Activated CD8-positive, alpha-beta T cell treated with anti-CD3 and anti-CD28 coated beads for 36 hours (primary cell): ENCODE results near the gene TELO2. TPM values are rescaled to one million over a fixed set of nuclear protein-coding genes. Genes with fewer than 3 reads are reported as not detected.

ENCODE experiments used
- ATAC-seq: fragments of 200-7000 bp; cut with Tn5 transposase; one replicate; pipeline ENCODE4 v1.10.0; 2021; ENCODE audit warnings: mild to moderate bottlenecking, moderate library complexity
- CTCF ChIA-PET: fragments of 350-600 bp; sonication (Branson Sonifier 250); formaldehyde crosslinking; loops from one replicate; lab custom pipeline; 2021; ENCODE audit warnings: antibody characterized with exemption; lab: Charles Lee
- POLR2A ChIA-PET: fragments of 350-600 bp; sonication (Branson Sonifier 250); formaldehyde crosslinking; loops from one replicate; lab custom pipeline; 2021; ENCODE audit warnings: antibody characterized with exemption; lab: Charles Lee
- DNase-seq: peaks from one replicate; pipeline ENCODE4 v3.0.0-alpha.2; 2020
- H3K27ac Mint-ChIP-seq: one replicate; pipeline ENCODE4 v1.8.0; 2021; ENCODE audit warnings: mild to moderate bottlenecking, mixed read lengths
- H3K27me3 Mint-ChIP-seq: one replicate; pipeline ENCODE4 v1.8.0; 2021; ENCODE audit warnings: mixed read lengths
- H3K36me3 Mint-ChIP-seq: one replicate; pipeline ENCODE4 v1.8.0; 2021; ENCODE audit warnings: low read depth, mixed read lengths
- H3K4me1 Mint-ChIP-seq: one replicate; pipeline ENCODE4 v1.8.0; 2021; ENCODE audit warnings: low read depth, mixed read lengths
- H3K4me3 Mint-ChIP-seq: one replicate; pipeline ENCODE4 v1.8.0; 2021; ENCODE audit warnings: mild to moderate bottlenecking, moderate library complexity, mixed read lengths
- H3K9me3 Mint-ChIP-seq: one replicate; pipeline ENCODE4 v1.8.0; 2021; ENCODE audit warnings: mixed read lengths
- CTCF ChIP-seq: fragments of 200-600 bp; IDR thresholded peaks from one replicate; pipeline ENCODE4 v1.8.0; 2022; ENCODE audit warnings: antibody characterized with exemption, mild to moderate bottlenecking
- intact Hi-C: fragments of 100-400 bp; cut with micrococcal nuclease; formaldehyde crosslinking; loops from one replicate; pipeline ENCODE4 v1.10.0; 2022
- total RNA-seq, 2 experiments: library from RNA; stranded (reverse); gene quantifications; one replicate each; pipeline ENCODE4 v1.2.3, GENCODE V29; 2021

TELO2 gene
- total RNA-seq, 2 experiments from 2014 or later = 59.1 to 62.1 TPM

GRCh38 chr16:1525871-1526607, 32.9 kb downstream of the TELO2 start:
- Mint-ChIP-seq H3K4me1 (peaks cover 21% of the 10 kb centered on the region), H3K27me3 (no peaks in the 10 kb centered on the region), H3K36me3 (no peaks in the 10 kb centered on the region), H3K9me3 (no peaks in the 10 kb centered on the region), H3K4me3 (peak overlapping the region; percentile 72), H3K27ac (peak overlapping the region; percentile 78)
- POLR2A ChIA-PET = interaction anchor here (0.5 to 1.8 kb wide), 6 partner anchors 8 to 207 kb away, joined by 3 to 8 read pairs (median 4); partner anchors contain the start of genes IFT140, TELO2 and TMEM204
- peak; percentile 57 for ATAC-seq
- DNase-seq = peak; percentile 37
- intact Hi-C loops = no loop called here
- TF ChIP-seq CTCF = no peak
- CTCF ChIA-PET = no interaction called here

- H3K4me1 Mint-ChIP-seq = peaks cover 21% of the 10 kb centered on the region
- H3K9me3 Mint-ChIP-seq = no peaks in the 10 kb centered on the region
- DNase-seq (peak; percentile 36), ATAC-seq (peak; percentile 54)
- peak overlapping the region; percentile 61 for H3K27ac Mint-ChIP-seq
- no peaks in the 10 kb centered on the region for H3K36me3 Mint-ChIP-seq
- intact Hi-C loops = no loop called here
- CTCF ChIA-PET = no interaction called here
- no peak for TF ChIP-seq CTCF
- H3K4me3 Mint-ChIP-seq = peak overlapping the region; percentile 72
- POLR2A ChIA-PET = interaction anchor here (0.8 to 2.1 kb wide), 3 partner anchors 8 to 11 kb away, joined by 3 to 8 read pairs (median 6); no protein-coding TSS in a partner anchor
- no peaks in the 10 kb centered on the region for H3K27me3 Mint-ChIP-seq
Observed at GRCh38 chr16:1526608-1527555, 33.7 kb downstream of the TELO2 start.

- ChIA-PET POLR2A (interaction anchor here (0.8 to 2.1 kb wide), 3 partner anchors 10 to 34 kb away, joined by 3 to 6 read pairs (median 3); no protein-coding TSS in a partner anchor), CTCF (no interaction called here)
- no peaks in the 10 kb centered on the region for H3K9me3 Mint-ChIP-seq
- intact Hi-C loops = no loop called here
- H3K27ac Mint-ChIP-seq = no peak overlapping the region
- H3K27me3 Mint-ChIP-seq = no peaks in the 10 kb centered on the region
- ATAC-seq (no peak), DNase-seq (no peak)
- H3K4me3 Mint-ChIP-seq = no peak overlapping the region
- H3K36me3 Mint-ChIP-seq = no peaks in the 10 kb centered on the region
- TF ChIP-seq CTCF = no peak
- H3K4me1 Mint-ChIP-seq = peaks cover 21% of the 10 kb centered on the region
Observed at GRCh38 chr16:1527836-1528811, 35.0 kb downstream of the TELO2 start.

- Mint-ChIP-seq H3K27ac (no peak overlapping the region), H3K36me3 (no peaks in the 10 kb centered on the region), H3K4me3 (no peak overlapping the region), H3K27me3 (no peaks in the 10 kb centered on the region), H3K9me3 (no peaks in the 10 kb centered on the region), H3K4me1 (peaks cover 21% of the 10 kb centered on the region)
- ChIA-PET CTCF (no interaction called here), POLR2A (interaction anchor here (0.8 kb wide), 1 partner anchor 9 kb away, joined by 3 read pairs; no protein-coding TSS in a partner anchor)
- intact Hi-C loops = no loop called here
- ATAC-seq (no peak), DNase-seq (no peak)
- no peak for TF ChIP-seq CTCF
Observed at GRCh38 chr16:1528921-1529537, 35.9 kb downstream of the TELO2 start.
